Liver (tissue), 9 donors: ENCODE data around the gene SNX6. TPM values are rescaled to one million over a fixed set of nuclear protein-coding genes. Genes with fewer than 3 reads are reported as not detected.

Source experiments
- DNase-seq: peaks from one replicate; pipeline ENCODE4 v3.0.0-alpha.2; 2017; ENCODE audit warnings: low spot score
- H3K27ac ChIP-seq, 2 donors: one replicate each; pipeline ENCODE4 v1.7.0; 2013; ENCODE audit warnings: inconsistent platforms in 2 of 2, low read length in 2 of 2, control low read depth in 1 of 2, low read depth in 1 of 2, mild to moderate bottlenecking in 1 of 2
- H3K27me3 ChIP-seq, 4 donors: one replicate each; pipeline versions ENCODE4 v1.6.1 to v1.7.0; 2013; ENCODE audit warnings: low read length in 3 of 4, inconsistent platforms in 1 of 4, mild to moderate bottlenecking in 1 of 4, moderate library complexity in 1 of 4; ENCODE audit not compliant: control insufficient read depth in 4 of 4, insufficient read depth in 4 of 4
- H3K36me3 ChIP-seq, 4 donors: one replicate each; pipeline versions ENCODE4 v1.6.1 to v1.7.0; 2013; ENCODE audit warnings: low read length in 3 of 4, mild to moderate bottlenecking in 3 of 4, low read depth in 1 of 4, moderate library complexity in 1 of 4; ENCODE audit not compliant: control insufficient read depth in 4 of 4, insufficient read depth in 3 of 4
- H3K4me1 ChIP-seq, 4 donors: one replicate each; pipeline versions ENCODE4 v1.6.1 to v1.7.0; 2013; ENCODE audit warnings: low read length in 3 of 4, mild to moderate bottlenecking in 3 of 4, moderate library complexity in 1 of 4; ENCODE audit not compliant: control insufficient read depth in 4 of 4, insufficient read depth in 4 of 4
- H3K4me3 ChIP-seq, 3 donors: one replicate each; pipeline versions ENCODE4 v1.6.1 to v1.7.0; 2013; ENCODE audit warnings: low read length in 3 of 3, control low read depth in 1 of 3, low read depth in 1 of 3, mild to moderate bottlenecking in 1 of 3
- H3K9ac ChIP-seq, 2 donors: one replicate each; pipeline ENCODE4 v1.7.0; 2013; ENCODE audit warnings: low read length in 2 of 2, mild to moderate bottlenecking in 2 of 2, moderate library complexity in 2 of 2, control low read depth in 1 of 2, low read depth in 1 of 2
- H3K9me3 ChIP-seq, 4 donors: one replicate each; pipeline versions ENCODE4 v1.6.1 to v1.7.0; 2013; ENCODE audit warnings: low read length in 3 of 4; ENCODE audit not compliant: control insufficient read depth in 4 of 4
- ATF3 ChIP-seq: IDR thresholded peaks from 2 replicates; pipeline ENCODE4 v1.6.1; 2016; ENCODE audit warnings: antibody characterized with exemption
- EGR1 ChIP-seq, 2 donors: IDR thresholded peaks; 2 replicates each; pipeline ENCODE4 v1.6.1; 2016 to 2018; ENCODE audit warnings: antibody characterized with exemption in 2 of 2, low read depth in 2 of 2
- FOXA1 ChIP-seq: IDR thresholded peaks from 2 replicates; pipeline ENCODE4 v1.6.1; 2016; ENCODE audit warnings: antibody characterized with exemption
- FOXA2 ChIP-seq: IDR thresholded peaks from 2 replicates; pipeline ENCODE4 v1.6.1; 2016; ENCODE audit warnings: antibody characterized with exemption
- HNF4G ChIP-seq: IDR thresholded peaks from 2 replicates; pipeline ENCODE4 v1.6.1; 2016; ENCODE audit warnings: antibody characterized with exemption
- JUND ChIP-seq, 2 donors: IDR thresholded peaks; 2 replicates each; pipeline ENCODE4 v1.6.1; 2016; ENCODE audit warnings: antibody characterized with exemption in 2 of 2
- MAX ChIP-seq: IDR thresholded peaks from 2 replicates; pipeline ENCODE4 v1.6.1; 2016; ENCODE audit warnings: antibody characterized with exemption
- NR2F2 ChIP-seq: IDR thresholded peaks from 2 replicates; pipeline ENCODE4 v1.6.1; 2016; ENCODE audit warnings: antibody characterized with exemption
- RAD21 ChIP-seq, 2 donors: IDR thresholded peaks; 2 replicates each; pipeline ENCODE4 v1.6.1; 2016; ENCODE audit warnings: antibody characterized with exemption in 2 of 2, mild to moderate bottlenecking in 2 of 2
- REST ChIP-seq: IDR thresholded peaks from 2 replicates; pipeline ENCODE4 v1.6.1; 2016; ENCODE audit warnings: antibody characterized with exemption, mild to moderate bottlenecking
- RXRA ChIP-seq, 2 donors: IDR thresholded peaks; 2 replicates each; pipeline ENCODE4 v1.6.1; 2017 to 2018; ENCODE audit warnings: antibody characterized with exemption in 2 of 2, mild to moderate bottlenecking in 1 of 2
- SP1 ChIP-seq: IDR thresholded peaks from 2 replicates; pipeline ENCODE4 v1.6.1; 2018; ENCODE audit warnings: antibody characterized with exemption, mild to moderate bottlenecking
- YY1 ChIP-seq: IDR thresholded peaks from 2 replicates; pipeline ENCODE4 v1.6.1; 2016; ENCODE audit warnings: antibody characterized with exemption, mild to moderate bottlenecking
- WGBS: extraction: QIAGEN DNeasy Blood & Tissue Kit; methylation state at CpG from one replicate; pipeline ENCODE4 v1.1.7; 2013; 5-methylcytosine and 5-hydroxymethylcytosine counted together
- polyA plus RNA-seq, 2 donors: library from polyadenylated mRNA; stranded (reverse) in 1 of 2; unstranded in 1 of 2; fragments of 200-250 nt in 1 of 2; fragments of >200 nt in 1 of 2; fragmentation: Nextera tagmentation in 1 of 2; extraction: Ambion mirVana in 1 of 2; gene quantifications; one replicate each; pipeline versions ENCODE4 v1.2.1 to v1.2.3, GENCODE V29; 2013 to 2015
- total RNA-seq, 2 donors: library from RNA; depleted of rRNA; stranded (reverse); fragments of >200 nt; gene quantifications; one replicate each; pipeline ENCODE4 v1.2.3, GENCODE V29; 2014
- TF ChIP-seq, protein P1 (sequence below): fragments of 150-350 bp; IDR thresholded peaks from 2 replicates; pipeline ENCODE4 v1.5.1; 2017; ENCODE audit warnings: improper control_type of control experiment, low read depth, low read length; ENCODE audit not compliant: missing input control
- donor health status: healthy.
- donor health status: healthy.
- donor health status: healthy.
- donor health status: healthy.
- donor health status: healthy.

The SNX6 gene
- total and polyA plus RNA-seq, 4 donors, result 23.5 to 62.2 (median 42.0) TPM

- H3K9ac ChIP-seq, result no peak overlapping the region
- no peak for DNase-seq
- H3K4me3 ChIP-seq, result no peak overlapping the region
- 64% methylated on average over 1 of the region's 1 CpG for WGBS
- no peak for TF ChIP-seq NR2F2
- no peak for TF ChIP-seq FOXA2
- no peak for TF ChIP-seq SP1
- TF ChIP-seq HNF4G, result no peak
- TF ChIP-seq MAX, result no peak
- TF ChIP-seq FOXA1, result no peak
- TF ChIP-seq RAD21 (IDR thresholded peaks at IDR 0.05), result no peak
- TF ChIP-seq YY1, result no peak
- no peak for TF ChIP-seq RXRA (IDR thresholded peaks at IDR 0.05)
- TF ChIP-seq EGR1 (IDR thresholded peaks at IDR 0.05; ENCODE audit: low read depth in 2 of 2), result no peak
- no peaks in the 10 kb centered on the region for H3K36me3 ChIP-seq
- no peaks in the 10 kb centered on the region for H3K9me3 ChIP-seq
- no peaks in the 10 kb centered on the region for H3K27me3 ChIP-seq
- peaks cover 0 to 6% (median 3%) of the 10 kb centered on the region in 4 donors for H3K4me1 ChIP-seq
- H3K27ac ChIP-seq, result no peak overlapping the region
These were observed 3.8 kb upstream of the SNX6 start for GRCh38 chr14:34633742-34634141.

DNA sequence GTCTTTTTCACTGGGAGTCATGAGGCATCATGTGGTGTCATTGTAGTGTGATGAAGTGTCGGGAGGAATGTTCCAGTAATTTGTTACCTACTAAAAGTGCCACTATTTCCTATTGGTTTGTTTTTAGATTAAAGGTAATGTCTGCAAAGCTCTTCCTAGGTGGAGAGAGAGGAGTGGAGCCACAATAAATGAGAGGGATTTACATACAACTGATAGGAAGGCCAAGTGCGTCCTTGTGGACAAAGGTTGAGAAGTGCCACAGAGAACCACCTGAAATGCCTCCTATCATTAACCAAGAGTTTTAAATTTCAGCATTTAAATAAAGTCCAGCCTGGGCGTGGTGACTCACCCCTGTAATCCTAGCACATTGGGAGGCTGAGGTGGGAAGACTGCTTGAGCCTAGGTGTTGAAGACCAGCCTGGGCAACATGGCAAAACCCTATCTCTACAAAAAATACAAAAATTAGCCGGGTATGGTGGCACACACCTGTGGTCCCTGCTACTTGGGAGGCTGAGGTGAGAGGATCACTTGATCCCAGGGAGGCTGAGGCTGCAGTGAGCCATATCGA, 2.5 kb upstream of the SNX6 start:
- H3K4me3 ChIP-seq, result no peak overlapping the region
- no peaks in the 10 kb centered on the region for H3K9me3 ChIP-seq
- H3K27ac ChIP-seq, result no peak overlapping the region
- no peaks in the 10 kb centered on the region for H3K36me3 ChIP-seq
- TF ChIP-seq ATF3 (no peak), SP1 (no peak), YY1 (no peak), NR2F2 (no peak), RXRA (IDR thresholded peaks at IDR 0.05) (no peak), JUND (IDR thresholded peaks at IDR 0.05) (no peak), RAD21 (IDR thresholded peaks at IDR 0.05) (no peak), REST (no peak)
- TF ChIP-seq, protein P1, sequence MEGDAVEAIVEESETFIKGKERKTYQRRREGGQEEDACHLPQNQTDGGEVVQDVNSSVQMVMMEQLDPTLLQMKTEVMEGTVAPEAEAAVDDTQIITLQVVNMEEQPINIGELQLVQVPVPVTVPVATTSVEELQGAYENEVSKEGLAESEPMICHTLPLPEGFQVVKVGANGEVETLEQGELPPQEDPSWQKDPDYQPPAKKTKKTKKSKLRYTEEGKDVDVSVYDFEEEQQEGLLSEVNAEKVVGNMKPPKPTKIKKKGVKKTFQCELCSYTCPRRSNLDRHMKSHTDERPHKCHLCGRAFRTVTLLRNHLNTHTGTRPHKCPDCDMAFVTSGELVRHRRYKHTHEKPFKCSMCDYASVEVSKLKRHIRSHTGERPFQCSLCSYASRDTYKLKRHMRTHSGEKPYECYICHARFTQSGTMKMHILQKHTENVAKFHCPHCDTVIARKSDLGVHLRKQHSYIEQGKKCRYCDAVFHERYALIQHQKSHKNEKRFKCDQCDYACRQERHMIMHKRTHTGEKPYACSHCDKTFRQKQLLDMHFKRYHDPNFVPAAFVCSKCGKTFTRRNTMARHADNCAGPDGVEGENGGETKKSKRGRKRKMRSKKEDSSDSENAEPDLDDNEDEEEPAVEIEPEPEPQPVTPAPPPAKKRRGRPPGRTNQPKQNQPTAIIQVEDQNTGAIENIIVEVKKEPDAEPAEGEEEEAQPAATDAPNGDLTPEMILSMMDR, result no peak
- no peaks in the 10 kb centered on the region for H3K27me3 ChIP-seq
- H3K4me1 ChIP-seq, result peaks cover 0 to 9% (median 5%) of the 10 kb centered on the region in 4 donors
- H3K9ac ChIP-seq, result no peak overlapping the region
- DNase-seq, result no peak
- 93% methylated on average over 5 of the region's 5 CpGs for WGBS
